Measurements from ENCODE around the gene ADD2.
"Not testable (repeated sequence)": the region's sequence is repeated elsewhere in the genome, so short reads cannot be mapped to it uniquely, and the experiment has no call there.

The ADD2 gene, protein sequence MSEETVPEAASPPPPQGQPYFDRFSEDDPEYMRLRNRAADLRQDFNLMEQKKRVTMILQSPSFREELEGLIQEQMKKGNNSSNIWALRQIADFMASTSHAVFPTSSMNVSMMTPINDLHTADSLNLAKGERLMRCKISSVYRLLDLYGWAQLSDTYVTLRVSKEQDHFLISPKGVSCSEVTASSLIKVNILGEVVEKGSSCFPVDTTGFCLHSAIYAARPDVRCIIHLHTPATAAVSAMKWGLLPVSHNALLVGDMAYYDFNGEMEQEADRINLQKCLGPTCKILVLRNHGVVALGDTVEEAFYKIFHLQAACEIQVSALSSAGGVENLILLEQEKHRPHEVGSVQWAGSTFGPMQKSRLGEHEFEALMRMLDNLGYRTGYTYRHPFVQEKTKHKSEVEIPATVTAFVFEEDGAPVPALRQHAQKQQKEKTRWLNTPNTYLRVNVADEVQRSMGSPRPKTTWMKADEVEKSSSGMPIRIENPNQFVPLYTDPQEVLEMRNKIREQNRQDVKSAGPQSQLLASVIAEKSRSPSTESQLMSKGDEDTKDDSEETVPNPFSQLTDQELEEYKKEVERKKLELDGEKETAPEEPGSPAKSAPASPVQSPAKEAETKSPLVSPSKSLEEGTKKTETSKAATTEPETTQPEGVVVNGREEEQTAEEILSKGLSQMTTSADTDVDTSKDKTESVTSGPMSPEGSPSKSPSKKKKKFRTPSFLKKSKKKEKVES

DNA sequence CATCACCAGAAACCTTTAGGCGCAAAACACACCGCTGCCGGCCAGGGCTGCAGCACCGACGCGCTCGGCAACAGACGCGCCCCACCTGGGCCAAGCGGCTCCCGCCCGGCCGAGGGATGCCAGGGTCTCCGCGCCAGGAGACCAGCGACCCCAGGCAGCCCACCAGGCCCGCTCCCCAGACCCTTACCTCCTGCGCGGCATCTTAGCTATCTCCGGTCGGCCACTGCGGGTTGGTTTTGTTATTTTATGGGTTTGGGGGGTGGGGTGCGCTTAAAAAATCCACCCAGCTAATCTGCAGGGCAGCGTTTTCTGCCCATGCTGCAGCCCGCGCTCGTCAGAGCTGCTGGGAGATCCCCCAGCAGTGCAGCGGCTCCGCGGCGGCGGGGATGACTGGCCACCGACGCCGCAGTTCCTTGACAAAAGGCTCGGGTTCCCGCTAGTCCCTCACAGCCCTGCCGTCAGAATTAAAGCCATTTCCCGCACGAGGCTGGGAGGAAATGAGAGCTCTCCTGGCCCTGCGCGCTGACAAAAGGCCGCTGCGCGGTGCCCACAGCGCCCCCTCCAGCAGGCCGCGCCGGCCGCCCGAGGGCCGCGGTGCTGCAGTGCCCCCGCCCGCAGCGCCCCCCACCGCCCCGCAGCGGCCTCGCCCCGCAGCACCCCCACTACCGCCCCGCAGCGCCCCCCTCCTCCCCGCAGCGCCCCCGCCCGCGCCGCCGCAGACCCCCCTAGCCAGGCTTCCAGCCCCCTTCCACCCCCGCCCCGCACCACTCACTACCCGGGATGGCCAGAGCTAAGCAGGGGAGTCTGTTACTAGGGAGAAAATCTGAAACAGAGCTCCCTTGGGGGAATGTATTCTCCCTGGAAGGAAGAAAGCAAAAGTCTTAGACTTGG is at the start of gene ADD2:
TSS of gene ADD2 (minus strand) at position 502 of the 891 bp plus-strand sequence. CDS start 61,792 bp downstream, outside the sequence.
- peak within 1 kb of the TSS; percentile 38 for H3K4me3 ChIP-seq (ENCODE audit: low read depth, low read length)
- no peak for DNase-seq (ENCODE audit: low read depth)

GRCh38 chr2:70817284-70817954 is 49.4 kb upstream of the ADD2 start:
- DNase-seq (ENCODE audit: low read depth), result no peak
- no peak overlapping the region for H3K4me3 ChIP-seq (ENCODE audit: low read depth, low read length)

- H3K4me3 ChIP-seq (ENCODE audit: low read depth, low read length), result no peak overlapping the region
- DNase-seq (ENCODE audit: low read depth), result no peak
Measured at GRCh38 chr2:70816726-70817125, 48.7 kb upstream of the ADD2 start.

DNA sequence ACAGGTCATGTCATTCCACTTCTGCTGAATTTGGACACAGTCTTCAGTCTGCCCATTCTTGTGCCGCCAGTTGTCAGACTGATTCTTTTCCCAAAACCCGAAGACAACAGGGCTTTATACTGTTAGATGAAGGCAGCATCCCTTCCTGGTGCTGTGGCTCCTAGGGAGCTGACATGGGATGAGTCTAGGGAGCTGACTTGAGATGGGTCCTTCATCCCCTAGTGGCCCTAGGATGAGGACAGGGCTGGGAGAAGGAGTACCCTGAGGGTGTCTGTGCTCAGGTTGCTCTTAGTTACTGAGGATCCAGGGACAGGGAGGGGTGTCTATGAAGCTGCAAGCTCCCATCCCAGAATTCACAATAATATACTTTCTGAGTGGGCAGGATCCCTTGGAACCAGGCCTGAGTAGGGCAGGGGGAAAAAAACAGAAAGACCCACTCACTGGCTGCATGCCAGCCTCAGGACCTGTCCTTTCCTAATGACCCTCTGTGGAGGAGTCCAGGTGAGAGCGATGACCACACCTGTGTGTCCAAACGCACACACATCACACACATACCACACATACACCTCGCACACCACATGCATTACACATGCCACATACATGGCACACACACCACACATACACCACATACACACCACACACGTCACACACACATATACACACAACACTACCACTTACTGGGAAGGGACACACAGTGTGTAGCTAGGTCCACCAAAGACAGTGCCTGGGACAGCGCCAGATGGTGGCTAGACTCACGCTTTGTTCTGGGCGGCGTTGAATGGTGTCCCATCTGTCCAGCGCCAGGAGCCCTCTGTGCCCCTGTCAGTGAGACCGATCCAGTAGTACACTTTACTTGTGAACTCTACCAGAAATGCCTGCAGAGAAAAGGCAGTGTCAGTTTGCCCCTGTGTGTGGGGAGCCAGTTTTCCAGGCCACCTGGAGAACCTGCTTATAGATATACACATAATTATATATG is 41.3 kb upstream of the ADD2 start:
- H3K4me3 ChIP-seq (ENCODE audit: low read depth, low read length), result no peak overlapping the region
- no peak for DNase-seq (ENCODE audit: low read depth)

DNA sequence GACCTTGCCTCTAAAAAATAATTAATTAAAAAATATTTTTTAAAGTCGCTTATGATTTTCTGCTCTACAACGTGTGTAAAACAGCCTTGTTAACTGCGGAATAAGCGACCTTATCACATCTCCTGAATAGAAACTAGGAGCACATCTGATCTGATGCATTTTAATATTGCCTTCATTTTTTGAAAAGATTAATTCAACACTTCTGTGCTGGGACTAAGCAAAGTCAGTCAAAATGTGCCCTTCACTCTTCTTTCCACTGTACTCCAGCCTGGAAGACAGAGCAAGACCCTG is 39.8 kb upstream of the ADD2 start:
- H3K4me3 ChIP-seq (ENCODE audit: low read depth, low read length), result no peak overlapping the region
- no peak for DNase-seq (ENCODE audit: low read depth)

DNA sequence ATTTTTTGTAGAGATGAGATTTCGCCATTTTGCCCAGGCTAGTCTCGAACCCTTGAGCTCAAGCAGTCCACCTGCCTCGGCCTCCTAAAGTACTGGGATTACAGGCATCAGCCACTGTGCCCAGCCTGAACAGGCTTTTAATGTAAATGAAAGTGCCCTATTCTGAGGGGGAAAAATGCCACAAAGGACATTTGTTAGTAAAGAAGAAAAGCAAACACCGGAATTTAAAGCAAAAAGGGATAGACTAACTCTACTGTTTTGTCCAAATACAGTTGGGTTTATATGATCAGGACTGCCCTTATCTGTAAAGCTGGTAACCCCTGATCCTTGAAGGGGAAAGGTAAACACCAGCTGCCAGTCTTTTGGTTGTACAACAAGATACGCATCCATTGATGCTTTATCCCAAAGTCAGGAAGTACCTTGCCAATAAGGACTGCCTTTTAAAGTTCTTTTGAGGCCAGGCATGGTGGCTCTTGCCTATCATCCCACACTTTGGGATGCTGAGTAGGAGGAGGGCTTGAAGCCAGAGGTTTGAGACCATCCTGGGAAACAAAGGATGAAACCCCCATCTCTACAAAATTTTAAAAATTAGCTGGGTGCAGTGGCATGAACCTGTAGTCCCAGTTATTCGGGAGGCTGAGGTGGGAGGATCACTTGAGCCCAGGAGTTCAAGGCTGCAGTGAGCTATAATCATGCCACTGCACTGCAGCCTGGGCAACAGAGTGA is 39.3 kb upstream of the ADD2 start:
- no peak overlapping the region for H3K4me3 ChIP-seq (ENCODE audit: low read depth, low read length)
- no peak for DNase-seq (ENCODE audit: low read depth)

DNA sequence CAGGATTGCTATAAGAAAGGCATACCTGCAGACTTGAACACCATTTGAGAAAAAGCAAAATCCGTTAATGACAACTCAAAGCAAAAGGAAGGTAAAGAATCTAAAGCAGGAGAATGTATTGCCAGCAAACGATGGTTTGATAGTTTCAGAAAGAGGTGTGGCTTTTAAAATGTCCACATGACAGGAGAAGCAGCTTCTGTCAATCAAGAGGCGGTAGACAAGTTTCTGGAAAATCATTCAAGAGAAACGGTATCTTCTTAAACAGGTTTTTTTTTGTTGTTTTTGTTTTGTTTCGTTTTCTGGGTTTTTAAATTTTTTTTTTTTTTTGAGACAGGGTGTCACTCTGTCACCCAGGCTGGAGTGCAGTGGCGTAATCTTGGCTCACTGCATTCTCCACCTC is 38.6 kb upstream of the ADD2 start:
- H3K4me3 ChIP-seq (ENCODE audit: low read depth, low read length), result no peak overlapping the region
- DNase-seq (ENCODE audit: low read depth), result no peak

DNA sequence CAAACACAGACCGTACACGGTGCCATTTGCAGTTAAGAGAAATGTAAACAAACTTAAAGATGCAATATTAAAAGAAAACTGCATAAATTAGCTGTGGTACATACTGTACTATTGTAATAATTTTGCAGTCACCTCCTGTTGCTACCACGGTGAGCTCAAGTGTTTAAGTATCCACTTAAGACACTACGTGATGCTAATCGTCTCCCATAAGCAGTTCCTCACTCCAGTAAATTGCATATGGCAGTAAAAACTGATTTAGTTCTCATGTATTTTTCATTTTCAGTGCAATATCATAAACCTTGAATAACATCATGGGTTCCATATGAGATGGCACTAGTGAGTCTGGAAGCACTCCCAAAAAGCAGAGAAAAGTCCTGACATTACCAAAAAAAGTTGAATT is 38.0 kb upstream of the ADD2 start:
- DNase-seq (ENCODE audit: low read depth), result no peak
- no peak overlapping the region for H3K4me3 ChIP-seq (ENCODE audit: low read depth, low read length)

- H3K4me3 ChIP-seq (ENCODE audit: low read depth, low read length), result no peak overlapping the region
- DNase-seq (ENCODE audit: low read depth), result no peak
Measured at GRCh38 chr2:70801607-70802263, 33.7 kb upstream of the ADD2 start.

DNA sequence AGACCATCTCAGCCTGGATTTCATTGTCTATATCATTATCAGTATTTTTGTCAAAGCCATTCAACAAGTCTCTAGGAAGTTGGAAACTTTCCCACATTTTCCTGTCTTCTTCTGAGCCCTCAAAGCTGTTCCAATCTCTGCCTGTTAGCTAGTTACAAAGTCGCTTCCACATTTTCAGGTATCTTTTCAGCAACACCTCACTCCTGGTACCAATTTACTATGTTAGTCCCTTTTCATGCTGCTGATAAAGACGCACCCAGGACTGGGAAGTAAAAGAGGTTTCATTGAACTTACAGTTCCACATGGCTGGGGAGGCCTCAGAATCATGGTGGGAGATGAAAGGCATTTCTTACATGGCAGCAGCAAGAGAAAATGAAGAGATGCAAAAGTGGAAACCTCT is 31.7 kb upstream of the ADD2 start:
- DNase-seq (ENCODE audit: low read depth), result no peak
- H3K4me3 ChIP-seq (ENCODE audit: low read depth, low read length), result no peak overlapping the region

GRCh38 chr2:70797996-70798395 is 30.0 kb upstream of the ADD2 start:
- not testable (repeated sequence) for DNase-seq (ENCODE audit: low read depth); H3K4me3 ChIP-seq (ENCODE audit: low read depth, low read length)

DNA sequence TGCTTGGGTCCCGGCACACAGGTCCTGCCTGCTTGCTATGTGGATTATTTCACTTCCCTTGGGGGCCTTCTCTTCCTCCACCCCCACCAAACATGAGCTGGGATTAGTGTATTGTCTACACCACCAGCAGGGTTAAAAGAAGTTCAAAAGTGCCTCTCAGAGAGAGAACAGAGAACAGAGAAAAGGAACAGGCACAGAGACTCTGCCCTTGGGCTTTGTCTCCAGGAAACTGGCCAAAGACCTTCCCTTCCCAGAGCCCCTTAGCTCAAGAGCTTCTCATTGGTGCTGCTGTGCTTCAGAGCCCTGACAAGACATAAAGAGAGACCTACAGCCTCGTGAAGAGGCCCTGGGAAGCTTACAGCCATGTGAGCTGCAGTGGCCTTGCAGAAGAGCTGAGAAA is 29.5 kb upstream of the ADD2 start:
- DNase-seq (ENCODE audit: low read depth), result no peak
- no peak overlapping the region for H3K4me3 ChIP-seq (ENCODE audit: low read depth, low read length)

GRCh38 chr2:70796262-70796661 is 28.3 kb upstream of the ADD2 start:
- DNase-seq (ENCODE audit: low read depth), result no peak
- H3K4me3 ChIP-seq (ENCODE audit: low read depth, low read length), result no peak overlapping the region

- H3K4me3 ChIP-seq (ENCODE audit: low read depth, low read length), result no peak overlapping the region
- DNase-seq (ENCODE audit: low read depth), result no peak
Measured at GRCh38 chr2:70795164-70795995, 27.4 kb upstream of the ADD2 start.

GRCh38 chr2:70793450-70793849 is 25.4 kb upstream of the ADD2 start:
- no peak overlapping the region for H3K4me3 ChIP-seq (ENCODE audit: low read depth, low read length)
- DNase-seq (ENCODE audit: low read depth), result no peak

DNA sequence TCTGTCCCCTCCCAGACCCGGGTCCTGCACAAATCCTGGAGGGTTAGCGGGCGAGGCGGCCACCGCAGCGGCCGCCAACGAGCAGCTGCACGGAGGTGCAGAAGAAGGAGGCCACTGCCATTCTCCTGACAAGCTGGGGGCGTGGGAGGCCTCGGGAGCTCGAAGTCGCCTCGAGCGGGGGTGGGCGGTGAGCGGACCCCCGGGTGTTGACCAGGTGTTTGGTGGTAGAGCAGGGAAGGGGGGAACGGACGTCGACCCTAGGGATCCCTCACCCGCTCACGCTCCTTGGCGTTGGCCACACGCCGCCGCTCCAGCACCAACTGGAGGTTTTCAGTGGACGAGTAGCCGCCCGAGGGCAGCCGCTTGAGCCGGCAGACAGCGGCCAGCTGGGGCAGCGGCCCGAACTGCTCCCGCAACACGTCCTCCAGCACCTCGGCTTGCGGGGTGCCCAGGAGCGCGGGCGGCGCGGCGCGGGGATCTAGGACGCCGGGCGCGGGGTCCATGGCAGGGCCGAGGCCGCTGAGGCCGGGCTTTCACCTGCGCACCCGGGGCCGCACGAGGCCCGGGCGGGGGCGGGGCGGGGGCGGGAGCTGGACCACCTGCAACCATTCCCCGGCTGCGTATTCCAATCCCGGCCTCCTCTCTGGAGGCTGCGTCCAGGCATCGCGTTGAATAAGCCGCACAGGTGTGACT is 22.3 kb upstream of the ADD2 start, which contains the start of gene FIGLA:
TSS of gene FIGLA (minus strand) at position 508 of the 693 bp plus-strand sequence. CDS start at position 503, 5 bp downstream.
- no peak for DNase-seq (ENCODE audit: low read depth)
- peak within 1 kb of the TSS; percentile 4 for H3K4me3 ChIP-seq (ENCODE audit: low read depth, low read length)
